Activated CD4-positive, alpha-beta T cell treated with anti-CD3 and anti-CD28 coated beads, Interleukin-2, Interleukin-6, amounts not matched to agents 100 ng/mL and 50 ng/mL, durations not matched to agents 16 hours and 8 hours (primary cell): ENCODE measurements around the gene CASKIN1.
"Not testable (repeated sequence)": the region's sequence is repeated elsewhere in the genome, so short reads cannot be mapped to it uniquely, and the experiment has no call there.

Experiments
- DNase-seq: peaks from one replicate; pipeline ENCODE4 v3.0.0-alpha.2; 2020

The CASKIN1 gene

GRCh38 chr16:2209258-2210008 is 13.0 kb upstream of the CASKIN1 start:
- no peak for DNase-seq

GRCh38 chr16:2208772-2209171 is 12.4 kb upstream of the CASKIN1 start:
- no peak for DNase-seq

- no peak for DNase-seq
Observed at GRCh38 chr16:2208308-2208707, 11.9 kb upstream of the CASKIN1 start.

DNA sequence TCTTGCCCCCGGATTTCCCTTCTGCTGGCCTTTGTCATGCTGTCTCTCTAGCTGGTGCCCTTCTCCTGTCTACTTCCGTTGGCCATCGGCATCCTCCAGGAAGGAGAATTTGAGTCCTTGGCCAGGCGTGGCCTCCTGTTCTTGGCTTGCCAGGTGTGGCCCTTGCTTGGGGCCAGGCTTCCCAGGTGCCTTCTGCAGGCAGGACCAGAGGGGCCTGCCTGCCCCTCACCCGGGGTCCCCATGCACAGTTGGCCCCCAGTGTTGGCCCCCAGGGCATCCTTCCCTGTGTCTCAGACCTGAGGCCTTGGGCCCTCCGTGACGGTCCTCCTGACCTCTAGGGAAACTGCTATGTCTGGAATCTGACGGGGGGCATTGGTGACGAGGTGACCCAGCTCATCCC is 11.5 kb upstream of the CASKIN1 start:
- no peak for DNase-seq

- DNase-seq: no peak
Observed at GRCh38 chr16:2206780-2207433, 10.5 kb upstream of the CASKIN1 start.

- no peak for DNase-seq
Observed at GRCh38 chr16:2206420-2206779, 10.0 kb upstream of the CASKIN1 start.

- no peak for DNase-seq
Observed at GRCh38 chr16:2205967-2206313, 9.5 kb upstream of the CASKIN1 start.

DNA sequence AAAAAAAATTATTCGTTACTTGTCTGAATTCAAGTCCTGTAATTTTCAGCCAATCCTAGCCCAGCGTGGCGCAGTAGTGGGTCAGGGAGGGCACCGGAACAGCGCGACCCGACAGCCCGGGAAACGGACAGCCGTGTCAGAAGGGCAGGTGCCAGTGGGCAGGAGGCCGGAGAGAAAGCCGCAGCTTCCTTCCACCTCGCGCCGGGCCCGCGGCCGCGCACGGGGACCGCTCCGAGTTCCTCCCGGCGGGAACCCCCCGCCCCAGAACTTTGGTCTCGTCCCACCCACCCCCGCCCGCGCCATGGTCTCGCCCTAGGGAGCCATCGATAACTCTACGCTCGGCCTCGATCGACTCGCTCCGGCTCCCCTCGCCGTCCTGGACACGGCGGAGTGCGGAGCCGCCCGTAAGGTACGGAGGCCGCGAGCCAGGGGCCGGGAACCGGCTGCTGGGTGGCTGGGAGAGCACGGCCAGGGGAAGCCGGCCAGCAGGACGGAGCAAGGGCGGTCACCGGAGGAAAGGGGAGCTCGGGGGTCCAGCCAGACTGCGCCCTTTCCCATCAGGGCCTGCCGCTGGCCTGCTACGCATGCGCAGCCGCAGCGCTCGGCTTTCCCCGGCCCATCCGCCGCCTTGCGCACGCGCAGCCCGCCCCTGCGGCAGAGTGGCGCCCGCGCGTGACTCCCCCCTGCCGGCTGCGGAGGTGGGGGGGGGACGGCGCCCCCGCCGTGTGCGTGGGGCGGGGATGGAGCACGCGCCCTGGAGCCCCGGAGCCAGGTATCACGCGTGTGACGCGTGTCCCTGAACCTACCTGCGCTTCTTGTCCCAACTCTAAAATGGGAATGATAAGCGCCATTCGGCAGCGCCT is 8.9 kb upstream of the CASKIN1 start, which contains the start of gene MLST8:
Gene MLST8, plus strand, starts transcription at position 351 of the 863 bp plus-strand sequence. CDS start 632 bp downstream, outside the sequence.
- peak; percentile 92 for DNase-seq

GRCh38 chr16:2204416-2205103 is 8.2 kb upstream of the CASKIN1 start:
- no peak for DNase-seq

DNA sequence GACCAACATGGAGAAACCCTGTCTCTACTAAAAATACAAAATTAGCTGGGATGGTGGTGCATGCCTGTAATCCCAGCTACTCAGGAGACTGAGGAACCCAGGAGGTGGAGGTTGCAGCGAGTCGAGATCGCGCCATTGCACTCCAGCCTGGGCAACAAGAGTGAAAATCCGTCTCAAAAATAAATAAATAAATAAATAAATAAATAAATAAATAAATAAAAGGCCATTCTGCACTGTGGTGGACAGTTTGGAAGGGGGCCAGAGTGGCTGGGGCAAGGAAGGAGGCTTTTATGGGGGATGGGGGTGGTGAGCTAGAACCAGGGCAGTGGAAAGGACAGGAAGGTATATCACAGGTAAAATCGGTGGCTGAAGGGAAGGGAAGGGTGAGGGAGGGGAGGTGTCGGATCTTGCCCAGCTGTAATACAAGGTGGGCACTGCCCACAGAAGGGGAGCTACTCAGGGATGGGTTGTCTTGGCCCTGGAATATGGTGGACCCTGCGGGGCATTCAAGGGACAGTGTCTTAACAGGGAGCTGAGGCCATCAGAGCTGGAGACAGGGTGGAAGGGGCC is 6.8 kb upstream of the CASKIN1 start:
- not testable (repeated sequence) for DNase-seq

DNA sequence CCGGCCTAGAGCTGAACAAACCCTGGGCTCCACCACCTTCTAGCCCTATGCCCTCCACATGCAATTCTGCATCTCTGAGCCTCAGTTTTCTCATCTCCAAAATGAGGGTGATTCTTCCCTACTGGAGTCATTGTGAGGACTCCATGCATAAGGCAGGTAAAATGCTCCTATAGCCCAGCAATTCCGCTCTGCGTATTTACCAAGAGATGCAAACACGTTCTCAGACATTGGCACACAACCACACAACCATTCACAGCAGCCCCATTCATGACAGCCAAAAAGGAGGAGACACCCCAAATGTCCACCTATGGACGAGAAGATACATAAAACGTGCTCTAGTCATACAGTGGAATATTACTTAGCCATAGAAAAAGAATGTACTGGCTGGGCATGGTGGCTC is 3.9 kb upstream of the CASKIN1 start:
- no peak for DNase-seq

DNA sequence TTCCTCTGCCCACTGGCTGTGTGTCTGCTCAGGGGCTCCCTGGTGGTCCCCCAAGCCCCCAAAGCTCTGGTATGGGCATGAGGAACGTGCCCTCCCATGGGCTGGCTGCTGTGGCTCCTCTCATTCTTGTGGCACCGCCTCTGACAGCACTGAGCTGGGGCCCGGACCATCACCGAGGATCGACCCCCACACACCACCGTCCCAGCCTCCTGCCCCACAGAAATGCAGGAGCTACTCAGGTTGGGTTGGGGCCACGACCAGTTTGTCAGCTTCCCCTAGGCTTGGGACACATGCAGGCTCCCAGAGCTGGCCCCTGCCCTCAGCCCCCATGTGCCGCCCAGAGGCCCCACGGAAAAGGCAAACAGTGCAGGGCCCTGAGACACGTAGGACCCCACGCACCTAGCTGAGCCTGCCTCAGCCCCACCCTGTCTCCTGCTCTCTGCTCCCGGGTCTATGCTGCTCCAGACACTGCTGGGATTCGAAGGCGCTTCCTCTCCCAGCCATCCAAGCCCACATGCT is 3.3 kb upstream of the CASKIN1 start:
- DNase-seq: no peak

DNA sequence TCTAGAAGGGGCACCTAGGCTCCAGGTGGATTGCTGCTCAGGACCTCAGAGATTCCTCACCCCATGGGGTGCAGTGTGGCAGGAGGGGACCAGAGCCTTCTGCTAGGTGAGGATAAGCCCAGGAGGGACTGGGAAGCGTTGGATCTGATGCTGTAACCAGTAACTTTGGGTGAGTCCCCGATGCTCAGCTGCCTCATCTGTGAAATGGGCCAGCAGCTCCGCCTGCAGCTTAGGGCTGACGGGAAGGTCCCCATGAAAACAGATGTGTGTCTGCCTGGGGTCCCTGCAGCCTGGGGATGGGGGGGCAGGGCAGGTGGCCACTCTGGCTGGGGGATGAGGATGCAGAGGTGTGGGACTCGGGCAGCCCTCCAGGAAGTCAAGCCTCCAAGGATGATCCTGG is 2.7 kb upstream of the CASKIN1 start:
- DNase-seq: no peak

DNA sequence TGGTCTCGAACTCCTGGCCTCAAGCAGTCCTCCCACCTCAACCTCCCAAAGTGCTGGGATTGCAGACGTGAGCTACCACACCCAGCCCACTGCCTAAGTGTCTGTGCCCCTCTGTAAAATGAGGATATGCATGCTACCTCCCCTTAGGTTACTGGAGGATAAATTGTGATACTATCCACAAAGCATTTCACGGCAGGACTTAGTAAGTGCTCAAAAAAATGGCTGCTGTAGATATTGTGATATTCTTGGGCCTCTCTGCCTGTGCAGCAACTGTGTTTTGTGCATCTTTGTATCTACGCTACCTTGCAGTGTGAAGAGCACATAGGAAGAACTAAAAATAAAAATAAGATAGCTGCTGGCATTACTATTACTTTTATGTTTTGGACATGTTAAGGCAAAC is 1.9 kb upstream of the CASKIN1 start:
- no peak for DNase-seq

DNA sequence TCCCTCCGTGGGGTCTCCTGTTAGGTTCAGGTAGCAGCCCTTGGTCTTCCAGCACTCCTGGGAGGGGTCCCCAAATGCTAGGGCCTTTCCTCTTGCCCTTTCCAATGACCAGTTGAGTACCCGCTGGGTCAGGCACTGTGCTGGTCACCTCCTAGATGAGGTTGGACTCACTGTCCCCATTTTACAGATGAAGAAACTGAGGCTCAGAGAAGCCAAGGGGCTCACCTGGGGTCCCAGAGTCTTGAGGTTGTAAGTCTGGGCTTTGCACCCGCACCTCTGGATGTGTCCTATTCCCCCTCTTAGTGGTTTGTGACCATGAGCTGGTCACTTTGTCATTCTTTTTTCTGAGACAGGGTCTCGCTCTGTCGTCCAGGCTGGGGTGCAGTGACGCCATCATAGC is 1.4 kb upstream of the CASKIN1 start:
- no peak for DNase-seq

DNA sequence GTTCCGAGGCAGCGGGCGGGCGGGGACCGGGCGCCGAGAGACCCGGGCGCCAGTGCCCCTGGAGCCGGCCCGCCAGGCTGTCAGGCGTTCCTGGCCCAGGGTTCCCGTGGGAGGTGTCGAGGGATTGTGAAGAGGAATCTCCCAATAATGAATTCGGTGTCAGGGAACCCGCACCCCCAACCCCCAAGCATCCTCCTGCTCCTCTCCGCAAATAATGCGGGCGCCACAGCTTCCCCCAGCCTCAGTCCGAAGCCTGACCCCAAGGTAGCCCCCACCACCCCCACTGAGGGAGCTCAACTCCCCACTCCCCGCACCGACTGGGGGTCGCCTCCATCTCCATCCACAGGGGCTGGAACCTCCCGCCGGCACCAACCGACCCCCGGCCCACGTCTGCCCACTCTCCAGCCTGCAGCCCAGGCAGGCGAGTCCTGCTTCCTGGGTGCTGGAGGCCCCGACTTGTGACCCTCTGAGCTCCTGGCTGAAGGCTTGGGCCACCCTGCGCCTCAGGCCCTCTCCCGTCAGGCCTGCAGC is 641 bp upstream of the CASKIN1 start:
- no peak for DNase-seq

GRCh38 chr16:2195322-2196161 is 863 bp downstream of the CASKIN1 start:
- no peak for DNase-seq

- DNase-seq: peak; percentile 50
Observed at GRCh38 chr16:2194852-2195321, 1.5 kb downstream of the CASKIN1 start.

- DNase-seq: no peak
Observed at GRCh38 chr16:2194166-2194834, 2.1 kb downstream of the CASKIN1 start.

DNA sequence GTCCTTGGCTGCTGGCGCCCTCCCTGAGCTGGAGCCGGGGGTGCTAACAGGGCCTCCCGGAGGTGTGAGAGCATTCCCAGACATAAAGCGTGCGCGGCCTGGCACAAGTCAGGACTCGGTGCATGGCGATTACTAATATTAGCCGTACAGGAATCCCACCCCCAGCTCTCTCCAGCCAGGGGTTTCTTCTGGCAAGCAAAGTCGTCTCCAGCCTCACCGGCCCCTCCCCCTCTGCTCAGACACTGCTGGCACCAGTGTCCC is 5.0 kb downstream of the CASKIN1 start:
- no peak for DNase-seq
